CD4-positive, alpha-beta T cell (primary cell): Measurements from ENCODE around the gene VSTM5. TPM values are rescaled to one million over a fixed set of nuclear protein-coding genes. Genes with fewer than 3 reads are reported as not detected.

Source experiments
- ATAC-seq: fragments of 200-7000 bp; cut with Tn5 transposase; one replicate; pipeline ENCODE4 v1.10.0; 2022; ENCODE audit warnings: mild to moderate bottlenecking; ENCODE audit not compliant: poor library complexity
- CTCF ChIA-PET: fragments of 350-600 bp; sonication (Branson Sonifier 250); formaldehyde crosslinking; loops from one replicate; lab custom pipeline; 2021; ENCODE audit warnings: antibody characterized with exemption, inconsistent platforms; lab: Charles Lee
- POLR2A ChIA-PET: fragments of 350-600 bp; sonication (Branson Sonifier 250); formaldehyde crosslinking; loops from one replicate; lab custom pipeline; 2021; ENCODE audit warnings: antibody characterized with exemption, inconsistent platforms; lab: Charles Lee
- DNase-seq, 14 experiments: peaks; one replicate each; pipeline ENCODE4 v3.0.0-alpha.2; 2013 to 2020; ENCODE audit warnings: mixed read lengths in 2 of 14
- H3K27ac ChIP-seq, 2 donors: one replicate each; pipeline versions ENCODE4 v1.5.1 to v1.7.0; 2013; ENCODE audit warnings: low read length in 2 of 2, low read depth in 1 of 2, mild to moderate bottlenecking in 1 of 2
- H3K27me3 ChIP-seq, 2 experiments: 1 replicate in 1 of 2; 2 replicates in 1 of 2; pipeline versions ENCODE4 v1.6.1 to v1.7.0; 2013; ENCODE audit warnings: low read length in 2 of 2, control low read depth in 1 of 2, mild to moderate bottlenecking in 1 of 2, moderate library complexity in 1 of 2; ENCODE audit not compliant: insufficient read depth in 2 of 2, control insufficient read depth in 1 of 2
- H3K36me3 ChIP-seq: one replicate; pipeline ENCODE4 v1.6.1; 2013; ENCODE audit warnings: low read length, control low read depth; ENCODE audit not compliant: insufficient read depth
- H3K4me1 ChIP-seq: one replicate; pipeline ENCODE4 v1.6.1; 2013; ENCODE audit warnings: low read length, control low read depth; ENCODE audit not compliant: insufficient read depth
- H3K4me3 ChIP-seq: one replicate; pipeline ENCODE4 v1.5.1; 2013; ENCODE audit warnings: mild to moderate bottlenecking, low read length, moderate library complexity
- H3K9me3 ChIP-seq, 2 experiments: 1 replicate in 1 of 2; 2 replicates in 1 of 2; pipeline versions ENCODE4 v1.6.1 to v1.7.0; 2013; ENCODE audit warnings: low read length in 2 of 2, mild to moderate bottlenecking in 2 of 2, control low read depth in 1 of 2, moderate library complexity in 1 of 2; ENCODE audit not compliant: control insufficient read depth in 1 of 2, insufficient read depth in 1 of 2
- H3K27ac Mint-ChIP-seq: one replicate; pipeline ENCODE4 v1.8.0; 2020; ENCODE audit warnings: mixed read lengths
- H3K27me3 Mint-ChIP-seq: one replicate; pipeline ENCODE4 v1.8.0; 2021; ENCODE audit warnings: mixed read lengths
- H3K36me3 Mint-ChIP-seq: one replicate; pipeline ENCODE4 v1.8.0; 2021; ENCODE audit warnings: low read depth, mixed read lengths
- H3K4me1 Mint-ChIP-seq: one replicate; pipeline ENCODE4 v1.8.0; 2021; ENCODE audit warnings: low read depth, mixed read lengths
- H3K4me3 Mint-ChIP-seq: one replicate; pipeline ENCODE4 v1.8.0; 2020; ENCODE audit warnings: mild to moderate bottlenecking, mixed read lengths
- H3K9me3 Mint-ChIP-seq: one replicate; pipeline ENCODE4 v1.8.0; 2020; ENCODE audit warnings: mixed read lengths
- intact Hi-C, 2 experiments: fragments of 100-400 bp; cut with DNase I in 1 of 2; cut with micrococcal nuclease in 1 of 2; formaldehyde crosslinking; loops; one replicate each; pipeline versions ENCODE4 v1.15.1 to v1.9.0; 2023 to 2025; cut with DNase I, micrococcal nuclease
- total RNA-seq, 174 experiments: library from RNA in 2 of 174; stranded (reverse) in 2 of 174; gene quantifications; one replicate each; pipeline ENCODE4 v1.2.3 and lab custom pipeline; 2021 to 2026
- TF ChIP-seq, protein P1 (sequence below): fragments of 200-600 bp; IDR thresholded peaks from one replicate; pipeline ENCODE4 v1.8.0; 2022; ENCODE audit warnings: antibody characterized with exemption, mild to moderate bottlenecking

VSTM5 gene
- total RNA-seq, 2 experiments from 2014 or later = not detected

DNA sequence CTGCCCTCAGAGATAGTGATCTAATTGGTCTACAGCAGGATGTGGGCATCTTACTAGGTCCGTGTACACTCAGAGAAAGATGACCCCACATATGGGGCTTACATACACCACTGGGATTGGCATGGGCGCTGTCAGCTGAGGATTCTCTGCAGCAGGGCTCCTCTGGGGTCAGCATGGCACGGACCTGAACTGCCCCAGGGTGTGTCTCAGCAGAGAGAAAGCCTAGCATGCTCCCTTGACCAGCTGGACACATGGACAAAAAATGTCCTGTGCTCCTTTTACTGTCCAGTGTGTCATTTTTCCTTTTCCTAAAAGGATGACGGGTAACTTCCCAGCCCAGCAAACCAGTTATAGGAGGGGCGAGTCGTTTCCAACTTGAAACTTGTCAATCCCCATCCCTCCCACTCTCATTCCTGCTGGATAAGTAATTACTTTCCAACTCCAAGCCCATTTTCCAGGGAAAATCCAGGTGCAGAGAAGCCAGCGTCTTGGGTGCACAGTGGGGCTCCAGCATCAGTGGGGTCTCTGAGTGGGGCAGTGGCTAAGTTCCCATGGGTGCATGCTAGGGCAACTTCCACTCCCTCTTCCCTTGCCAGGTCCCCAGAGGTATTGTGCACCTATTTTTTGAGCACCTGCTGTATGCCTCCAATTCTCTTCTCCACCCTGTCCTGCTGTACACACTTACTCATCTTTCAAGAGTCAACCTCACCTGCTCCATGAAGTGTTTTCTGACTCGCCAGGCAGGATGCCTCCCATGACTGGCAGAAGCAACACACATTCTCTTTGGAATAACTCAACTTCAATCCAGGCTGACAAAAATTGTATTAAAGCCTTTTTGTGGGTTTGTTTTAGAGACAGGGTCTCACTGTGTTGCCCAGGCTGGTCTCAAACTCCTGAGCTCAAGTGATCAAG is 5.0 kb downstream of the VSTM5 start:
- ChIA-PET CTCF (no interaction called here), POLR2A (no interaction called here)
- ATAC-seq (no peak), DNase-seq (no peak)
- H3K27me3 ChIP-seq = peaks cover 9 to 20% of the 10 kb centered on the region in 2 experiments
- Mint-ChIP-seq H3K9me3 (no peaks in the 10 kb centered on the region), H3K4me3 (no peak overlapping the region), H3K36me3 (no peaks in the 10 kb centered on the region), H3K4me1 (peaks cover 5% of the 10 kb centered on the region), H3K27me3 (peaks cover 26% of the 10 kb centered on the region), H3K27ac (no peak overlapping the region)
- H3K27ac ChIP-seq = no peak overlapping the region
- TF ChIP-seq, protein P1, sequence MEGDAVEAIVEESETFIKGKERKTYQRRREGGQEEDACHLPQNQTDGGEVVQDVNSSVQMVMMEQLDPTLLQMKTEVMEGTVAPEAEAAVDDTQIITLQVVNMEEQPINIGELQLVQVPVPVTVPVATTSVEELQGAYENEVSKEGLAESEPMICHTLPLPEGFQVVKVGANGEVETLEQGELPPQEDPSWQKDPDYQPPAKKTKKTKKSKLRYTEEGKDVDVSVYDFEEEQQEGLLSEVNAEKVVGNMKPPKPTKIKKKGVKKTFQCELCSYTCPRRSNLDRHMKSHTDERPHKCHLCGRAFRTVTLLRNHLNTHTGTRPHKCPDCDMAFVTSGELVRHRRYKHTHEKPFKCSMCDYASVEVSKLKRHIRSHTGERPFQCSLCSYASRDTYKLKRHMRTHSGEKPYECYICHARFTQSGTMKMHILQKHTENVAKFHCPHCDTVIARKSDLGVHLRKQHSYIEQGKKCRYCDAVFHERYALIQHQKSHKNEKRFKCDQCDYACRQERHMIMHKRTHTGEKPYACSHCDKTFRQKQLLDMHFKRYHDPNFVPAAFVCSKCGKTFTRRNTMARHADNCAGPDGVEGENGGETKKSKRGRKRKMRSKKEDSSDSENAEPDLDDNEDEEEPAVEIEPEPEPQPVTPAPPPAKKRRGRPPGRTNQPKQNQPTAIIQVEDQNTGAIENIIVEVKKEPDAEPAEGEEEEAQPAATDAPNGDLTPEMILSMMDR = no peak
- no peaks in the 10 kb centered on the region for H3K36me3 ChIP-seq
- intact Hi-C loops = no loop called here
- no peaks in the 10 kb centered on the region for H3K9me3 ChIP-seq
- H3K4me3 ChIP-seq = no peak overlapping the region
- peaks cover 5% of the 10 kb centered on the region for H3K4me1 ChIP-seq

GRCh38 chr11:93844568-93844967 is 5.8 kb downstream of the VSTM5 start:
- Histone ChIP-seq H3K27ac (no peak overlapping the region), H3K27me3 (peaks cover 6 to 12% of the 10 kb centered on the region in 2 experiments), H3K36me3 (no peaks in the 10 kb centered on the region), H3K9me3 (no peaks in the 10 kb centered on the region), H3K4me3 (no peak overlapping the region), H3K4me1 (peaks cover under 1% of the 10 kb centered on the region)
- intact Hi-C loops = no loop called here
- DNase-seq (no peak), ATAC-seq (no peak)
- ChIA-PET POLR2A (no interaction called here), CTCF (interaction anchor here (0.7 kb wide), 1 partner anchor 731 kb away, joined by 3 read pairs; no protein-coding TSS in a partner anchor)
- Mint-ChIP-seq H3K9me3 (no peaks in the 10 kb centered on the region), H3K4me1 (peaks cover 3% of the 10 kb centered on the region), H3K27me3 (peaks cover 23% of the 10 kb centered on the region), H3K36me3 (no peaks in the 10 kb centered on the region), H3K4me3 (no peak overlapping the region), H3K27ac (no peak overlapping the region)
- TF ChIP-seq, protein P1 = no peak

GRCh38 chr11:93843906-93844305 is 6.5 kb downstream of the VSTM5 start:
- ChIA-PET CTCF (interaction anchor here (0.7 kb wide), 1 partner anchor 732 kb away, joined by 3 read pairs; no protein-coding TSS in a partner anchor), POLR2A (no interaction called here)
- Histone ChIP-seq H3K36me3 (no peaks in the 10 kb centered on the region), H3K27ac (no peak overlapping the region), H3K27me3 (peaks cover 2 to 5% of the 10 kb centered on the region in 2 experiments), H3K9me3 (no peaks in the 10 kb centered on the region), H3K4me3 (no peak overlapping the region), H3K4me1 (no peaks in the 10 kb centered on the region)
- no peaks in the 10 kb centered on the region for H3K9me3 Mint-ChIP-seq
- H3K27me3 Mint-ChIP-seq = peaks cover 17% of the 10 kb centered on the region
- ATAC-seq = no peak
- no peak overlapping the region for H3K4me3 Mint-ChIP-seq
- intact Hi-C loops = no loop called here
- H3K4me1 Mint-ChIP-seq = no peaks in the 10 kb centered on the region
- TF ChIP-seq, protein P1 = no peak
- H3K36me3 Mint-ChIP-seq = no peaks in the 10 kb centered on the region
- no peak overlapping the region for H3K27ac Mint-ChIP-seq
- DNase-seq = no peak
